Measurements from ENCODE around the gene TP63.

DNA sequence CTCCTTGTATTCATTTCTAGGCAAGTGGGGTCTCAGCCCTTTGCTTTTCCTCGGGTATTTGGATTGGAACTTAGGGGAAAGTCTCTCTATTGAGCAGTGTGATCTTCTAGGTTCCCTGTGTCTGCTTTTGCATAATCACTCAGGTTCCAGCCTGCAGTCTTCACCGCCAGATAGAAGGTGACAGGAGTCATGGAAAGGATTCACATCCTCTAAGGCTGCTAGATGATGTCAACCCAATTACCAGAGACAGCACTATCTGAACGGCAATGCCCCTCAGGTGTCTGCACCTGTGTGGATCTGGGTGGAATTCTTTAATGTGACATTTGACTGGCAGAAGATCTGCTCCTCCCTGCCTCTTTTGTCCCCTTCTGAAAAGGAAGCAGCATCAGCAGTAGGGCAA, 311.8 kb downstream of the TP63 start:
- TF ChIP-seq, protein P1, sequence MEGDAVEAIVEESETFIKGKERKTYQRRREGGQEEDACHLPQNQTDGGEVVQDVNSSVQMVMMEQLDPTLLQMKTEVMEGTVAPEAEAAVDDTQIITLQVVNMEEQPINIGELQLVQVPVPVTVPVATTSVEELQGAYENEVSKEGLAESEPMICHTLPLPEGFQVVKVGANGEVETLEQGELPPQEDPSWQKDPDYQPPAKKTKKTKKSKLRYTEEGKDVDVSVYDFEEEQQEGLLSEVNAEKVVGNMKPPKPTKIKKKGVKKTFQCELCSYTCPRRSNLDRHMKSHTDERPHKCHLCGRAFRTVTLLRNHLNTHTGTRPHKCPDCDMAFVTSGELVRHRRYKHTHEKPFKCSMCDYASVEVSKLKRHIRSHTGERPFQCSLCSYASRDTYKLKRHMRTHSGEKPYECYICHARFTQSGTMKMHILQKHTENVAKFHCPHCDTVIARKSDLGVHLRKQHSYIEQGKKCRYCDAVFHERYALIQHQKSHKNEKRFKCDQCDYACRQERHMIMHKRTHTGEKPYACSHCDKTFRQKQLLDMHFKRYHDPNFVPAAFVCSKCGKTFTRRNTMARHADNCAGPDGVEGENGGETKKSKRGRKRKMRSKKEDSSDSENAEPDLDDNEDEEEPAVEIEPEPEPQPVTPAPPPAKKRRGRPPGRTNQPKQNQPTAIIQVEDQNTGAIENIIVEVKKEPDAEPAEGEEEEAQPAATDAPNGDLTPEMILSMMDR (IDR thresholded peaks at IDR 0.05), result no peak
- no peak for TF ChIP-seq POLR2A (IDR thresholded peaks at IDR 0.05)

All from body of pancreas (tissue), 4 donors.